ENCODE results near the gene ZNF844.
"Not testable (repeated sequence)": the region's sequence is repeated elsewhere in the genome, so short reads cannot be mapped to it uniquely, and the experiment has no call there.

Gene ZNF844

GRCh38 chr19:12092065-12092867 is 27.7 kb downstream of the ZNF844 start:
- FAIRE-seq = no peak
- DNase-seq (ENCODE audit: low spot score) = peak; percentile 63

GRCh38 chr19:12092956-12093355 is 28.4 kb downstream of the ZNF844 start:
- FAIRE-seq = no peak
- no peak for DNase-seq (ENCODE audit: low spot score)

GRCh38 chr19:12093777-12094176 is 29.2 kb downstream of the ZNF844 start:
- FAIRE-seq = no peak
- no peak for DNase-seq (ENCODE audit: low spot score)

- DNase-seq (ENCODE audit: low spot score) = no peak
- no peak for FAIRE-seq
These were observed 30.7 kb downstream of the ZNF844 start for GRCh38 chr19:12095111-12095790.

- FAIRE-seq = no peak
- no peak for DNase-seq (ENCODE audit: low spot score)
These were observed 33.5 kb downstream of the ZNF844 start for GRCh38 chr19:12098040-12098439.

- DNase-seq (ENCODE audit: low spot score); FAIRE-seq: not testable (repeated sequence)
These were observed 39.4 kb downstream of the ZNF844 start for GRCh38 chr19:12103909-12104308.

- DNase-seq (ENCODE audit: low spot score) = no peak
- no peak for FAIRE-seq
These were observed 46.6 kb downstream of the ZNF844 start for GRCh38 chr19:12111176-12111575.

- DNase-seq (ENCODE audit: low spot score) = no peak
- FAIRE-seq = no peak
These were observed 47.6 kb downstream of the ZNF844 start for GRCh38 chr19:12111943-12112637.

GRCh38 chr19:12112701-12113100 is 48.2 kb downstream of the ZNF844 start:
- FAIRE-seq = no peak
- no peak for DNase-seq (ENCODE audit: low spot score)

GRCh38 chr19:12113121-12113520 is 48.6 kb downstream of the ZNF844 start:
- FAIRE-seq (no peak), DNase-seq (ENCODE audit: low spot score) (no peak)

GRCh38 chr19:12117201-12117970 is 52.9 kb downstream of the ZNF844 start:
- no peak for FAIRE-seq
- DNase-seq (ENCODE audit: low spot score) = no peak

GRCh38 chr19:12126707-12127106 is 62.2 kb downstream of the ZNF844 start:
- no peak for DNase-seq (ENCODE audit: low spot score)
- FAIRE-seq = no peak

Data from urothelium cell line (cell line).